COLO668 (cell line): ENCODE data around the gene PPIE.

Source experiments
- DNase-seq: peaks from one replicate; lab custom pipeline; 2025; ENCODE audit not compliant: unreplicated experiment; lab: John Stamatoyannopoulos, UW

The PPIE gene

DNA sequence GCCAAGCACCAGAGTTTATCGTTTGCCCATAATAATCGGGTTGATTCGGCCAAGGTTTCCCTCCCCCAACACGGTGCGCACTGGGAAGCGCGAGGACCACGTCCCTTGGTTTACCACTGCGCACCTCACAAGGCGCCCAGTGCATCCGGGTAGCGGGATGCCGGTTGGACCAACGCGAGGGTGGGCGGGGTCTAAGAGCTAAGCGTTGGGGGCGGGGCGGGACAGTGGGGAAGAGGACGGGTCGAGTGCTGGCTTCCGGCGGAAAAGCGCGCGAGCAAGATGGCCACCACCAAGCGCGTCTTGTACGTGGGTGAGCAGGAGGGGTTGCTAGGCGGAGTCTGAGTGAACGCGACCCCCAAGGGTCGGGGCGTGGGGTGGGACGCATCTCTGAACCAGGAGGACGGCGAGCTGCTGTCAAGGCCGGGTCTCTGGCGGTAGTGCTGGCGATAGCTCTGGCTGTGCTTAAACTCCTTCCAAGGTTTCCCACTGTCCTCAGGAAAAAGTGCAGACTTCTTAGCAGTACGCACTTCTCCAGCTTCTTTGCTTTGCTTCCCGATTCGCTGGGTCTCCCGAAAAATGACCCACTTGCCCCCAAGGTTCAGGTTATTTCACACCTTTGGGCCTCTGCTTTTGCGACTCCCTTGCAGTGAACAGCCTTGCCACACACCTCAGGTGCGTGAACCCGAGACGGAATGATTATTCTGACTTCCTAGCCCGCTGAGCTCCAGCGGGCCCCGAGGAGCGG, at the start of gene PPIE:
TSS of gene PPIE (plus strand) at position 261 of the 745 bp plus-strand sequence. CDS start at position 280, 19 bp downstream.
- DNase-seq, result peak; percentile 99

DNA sequence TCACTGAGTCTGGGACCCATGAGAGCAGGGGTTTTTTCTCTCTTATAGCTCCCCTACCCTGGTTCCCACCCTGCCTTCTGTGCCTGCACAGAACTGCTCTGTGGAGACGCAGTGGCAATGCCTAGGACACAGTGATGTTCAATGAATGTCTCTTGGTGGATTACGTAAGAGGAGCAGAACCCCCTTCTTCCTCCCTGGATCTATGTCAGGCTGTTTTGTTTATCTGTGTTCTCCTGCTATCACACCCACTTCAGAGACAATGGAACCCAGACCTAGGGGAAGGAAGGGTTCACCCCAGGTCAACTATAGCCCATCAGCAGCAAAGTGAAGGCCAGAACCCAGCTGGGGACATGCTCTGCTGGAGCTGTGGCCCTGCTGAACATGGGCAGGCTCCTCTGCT, 49.5 kb upstream of the PPIE start:
- DNase-seq, result no peak

DNA sequence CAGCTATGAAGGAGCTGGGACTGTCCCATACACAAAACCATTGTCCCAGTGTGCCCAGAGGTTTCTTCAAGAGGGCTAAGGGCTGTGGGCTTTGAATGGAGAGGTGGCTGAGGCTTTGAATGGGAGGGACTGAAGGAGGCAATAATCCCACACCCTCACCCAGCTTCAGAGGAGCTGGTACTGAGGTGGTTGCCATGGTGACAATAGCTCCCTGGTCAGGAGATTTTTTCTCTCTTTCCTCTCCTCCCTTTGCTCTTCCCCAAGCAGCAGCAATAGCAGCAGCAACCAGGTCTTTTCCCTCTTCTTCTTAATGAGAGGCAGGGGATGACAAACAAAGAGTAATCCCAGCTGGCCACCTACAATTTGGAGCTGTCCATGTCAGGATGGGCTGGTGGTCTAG, 49.0 kb upstream of the PPIE start:
- DNase-seq, result peak; percentile 99

DNA sequence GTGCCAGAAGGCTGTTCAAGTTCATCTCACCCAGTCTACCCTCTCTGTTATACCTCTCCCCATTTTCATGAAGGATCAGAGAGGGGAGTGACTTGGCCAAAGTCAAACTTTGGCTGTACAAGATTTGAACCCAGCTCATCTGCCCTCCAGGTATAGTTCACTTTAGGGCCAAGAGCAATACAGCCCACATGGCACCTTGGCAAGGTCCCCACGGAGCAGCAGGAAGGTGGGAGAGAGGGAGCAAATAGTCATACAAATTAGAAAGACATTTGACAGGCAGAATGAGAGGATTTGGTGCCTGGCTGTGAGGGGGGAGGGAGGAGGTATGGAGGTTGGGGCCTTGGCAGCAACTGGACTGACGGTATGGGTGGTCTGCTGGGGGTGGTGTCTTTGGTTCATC, 48.5 kb upstream of the PPIE start:
- no peak for DNase-seq

DNA sequence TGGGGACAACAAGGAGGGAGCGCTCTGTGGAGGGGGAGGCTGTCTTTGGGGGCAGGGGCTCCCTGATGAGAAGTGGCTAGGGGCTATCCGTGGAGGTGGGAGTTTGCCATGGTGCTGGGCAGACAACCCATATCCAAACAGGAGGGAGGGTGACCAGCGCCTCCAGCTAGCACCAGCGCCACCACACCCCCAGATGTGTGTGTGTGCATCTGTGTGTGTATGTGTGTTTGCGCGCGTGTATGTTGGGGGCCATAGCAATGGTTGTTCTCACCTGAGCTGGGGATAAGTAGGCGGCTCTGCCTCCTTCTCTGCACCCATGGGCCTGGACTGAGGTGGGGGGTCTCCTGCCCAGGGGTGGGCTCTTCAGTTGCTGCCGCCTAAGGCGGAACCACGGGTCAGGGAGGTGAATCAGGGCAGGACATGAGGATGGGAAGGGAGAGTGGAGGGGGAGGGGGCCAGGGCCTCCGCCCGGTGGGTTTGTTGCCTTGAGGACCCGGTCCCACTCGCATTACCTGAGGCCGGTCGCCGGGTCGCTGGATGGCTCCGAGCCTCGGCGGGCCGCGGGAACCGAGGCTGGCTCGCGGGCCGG, 47.8 kb upstream of the PPIE start:
- no peak for DNase-seq

DNA sequence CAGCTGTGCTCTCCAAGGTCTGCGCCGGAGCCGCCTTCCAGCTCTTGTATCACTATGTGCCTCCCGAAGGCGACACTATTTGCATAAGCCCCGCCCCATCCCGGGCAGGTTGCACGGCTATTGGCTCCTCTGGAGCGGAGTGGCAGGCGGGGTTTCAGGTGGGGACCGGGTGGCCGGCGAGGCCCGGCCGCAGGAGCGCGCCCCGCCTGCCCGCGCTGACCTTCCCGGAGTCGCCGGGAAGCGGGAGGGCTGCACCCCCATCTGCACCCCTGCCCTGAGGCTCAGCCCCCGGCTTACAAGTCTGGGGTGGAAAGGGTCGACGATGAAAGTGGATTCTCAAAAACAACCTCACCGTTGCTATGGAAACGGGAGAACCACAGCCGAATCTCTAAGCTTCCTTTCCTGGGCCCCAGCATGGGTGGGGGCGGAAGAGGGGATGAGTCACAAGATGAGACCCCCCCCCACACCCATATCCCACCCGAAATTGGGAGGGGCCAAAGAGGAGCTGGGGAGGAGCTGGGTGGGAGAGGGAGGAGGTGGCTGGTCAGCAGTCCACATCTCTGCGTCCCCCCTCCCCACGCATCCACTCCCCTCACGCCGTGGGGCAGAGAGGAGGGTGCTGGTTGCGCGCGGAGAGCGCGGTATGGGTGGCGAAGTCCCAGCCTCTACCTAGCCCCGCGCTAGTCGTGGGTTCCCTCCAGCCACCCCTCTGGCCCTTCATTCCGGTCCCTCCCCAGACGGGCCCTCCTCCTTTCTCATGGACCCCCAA, 47.1 kb upstream of the PPIE start, which contains the start of gene HPCAL4:
TSS of gene HPCAL4 (minus strand) at position 51 of the 769 bp plus-strand sequence. CDS start 6,830 bp downstream, outside the sequence.
- peak; percentile 100 for DNase-seq

DNA sequence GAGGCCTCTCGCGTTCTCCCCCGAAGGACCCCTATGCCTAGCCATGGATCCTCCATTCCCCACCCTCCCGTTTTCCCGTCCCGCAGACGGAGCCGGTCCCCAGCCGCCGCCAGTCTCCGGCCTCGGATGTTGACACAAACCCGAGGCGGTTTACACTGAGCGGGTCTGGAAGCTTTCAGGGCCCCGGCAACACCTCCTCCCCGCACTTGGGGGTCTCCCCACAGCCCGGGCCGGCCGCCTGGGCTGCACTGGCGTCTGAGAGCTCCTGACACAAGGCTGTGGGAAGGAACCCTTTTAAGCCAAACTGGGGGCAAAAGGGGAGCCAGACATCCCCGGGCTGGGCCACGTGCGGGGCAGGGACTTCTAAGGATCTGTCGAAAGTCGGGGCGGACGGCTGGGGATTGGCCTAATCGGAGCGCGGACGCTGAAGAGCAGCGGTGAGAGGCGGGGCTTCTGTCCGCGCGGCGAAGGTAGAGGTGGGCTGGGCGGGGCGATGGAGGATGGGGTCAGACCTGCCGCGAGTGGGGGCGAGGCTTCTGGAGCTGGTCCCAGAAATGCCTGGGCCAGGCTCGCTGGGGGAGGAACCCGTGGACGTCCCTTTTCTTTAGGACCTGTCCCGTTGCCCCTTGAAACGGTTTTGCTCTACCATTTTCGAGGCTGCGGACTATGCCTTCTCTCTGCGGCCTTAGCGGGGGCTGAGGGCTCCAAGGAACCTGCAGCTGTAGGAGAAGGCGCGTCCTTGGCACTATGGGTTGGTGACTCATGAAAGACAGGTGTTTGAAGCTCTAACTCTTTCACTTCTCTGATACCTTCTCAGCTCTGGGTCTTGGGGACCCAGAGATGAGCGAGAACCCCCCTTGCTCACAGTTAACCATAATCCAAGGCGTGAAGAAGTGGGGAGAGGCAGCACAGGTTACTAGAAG, 46.3 kb upstream of the PPIE start:
- no peak for DNase-seq

DNA sequence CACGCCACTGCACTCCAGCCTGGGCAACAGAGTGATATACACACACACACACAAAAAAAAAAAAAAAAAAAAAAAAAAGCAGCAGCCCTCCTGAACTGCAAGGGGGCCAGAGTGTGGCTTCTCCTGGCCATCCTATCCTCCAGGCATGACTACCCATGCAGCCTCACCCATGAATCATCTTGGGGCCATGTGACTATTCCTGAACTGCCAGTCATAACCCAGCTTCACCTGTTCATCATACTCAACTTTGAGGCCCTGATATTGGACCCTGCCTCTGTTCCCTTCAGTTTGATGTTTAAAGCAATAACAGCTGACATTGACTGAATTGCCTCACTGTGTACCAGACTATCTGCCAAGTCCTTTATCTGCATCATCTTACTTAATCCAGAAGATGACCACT, 44.7 kb upstream of the PPIE start:
- no peak for DNase-seq

DNA sequence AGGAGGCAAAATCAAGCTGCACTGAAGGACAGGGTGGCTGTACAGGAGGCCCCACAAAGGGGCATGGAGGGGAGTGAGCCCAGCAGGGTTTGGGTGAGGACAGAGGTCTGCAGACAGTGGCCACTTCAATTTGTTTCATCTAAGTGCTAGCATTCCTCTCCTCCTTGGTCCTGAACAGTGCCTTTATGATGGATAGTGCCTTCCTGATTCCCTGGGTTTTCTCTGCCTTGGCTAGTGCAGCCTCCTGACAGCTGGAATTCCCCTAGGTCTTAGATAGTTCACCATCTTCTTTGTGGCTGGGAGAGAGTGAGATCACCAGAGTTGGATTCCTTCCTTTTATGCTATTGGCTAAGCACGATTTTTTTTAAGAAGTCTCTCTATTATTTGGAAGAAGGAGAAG, 43.7 kb upstream of the PPIE start:
- DNase-seq, result no peak

DNA sequence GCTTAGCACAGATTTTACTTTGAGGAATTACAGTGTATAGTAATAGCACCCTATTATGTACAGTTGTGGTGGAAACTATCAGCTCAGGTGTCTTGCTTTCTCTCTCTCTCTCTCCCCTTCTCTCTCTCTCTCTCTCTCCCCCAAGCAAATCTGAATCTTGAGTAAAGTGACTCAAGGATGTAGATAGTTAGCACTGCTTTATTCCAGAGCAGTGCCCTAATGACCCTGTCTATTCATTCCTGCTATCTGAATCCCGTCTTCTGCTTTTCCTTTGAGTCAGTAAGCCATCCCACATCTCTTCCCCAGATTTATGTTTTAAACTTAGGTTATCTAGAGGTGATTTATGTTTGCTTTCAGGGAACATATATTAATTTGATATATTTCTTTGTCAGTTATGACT, 42.2 kb upstream of the PPIE start:
- DNase-seq, result no peak

DNA sequence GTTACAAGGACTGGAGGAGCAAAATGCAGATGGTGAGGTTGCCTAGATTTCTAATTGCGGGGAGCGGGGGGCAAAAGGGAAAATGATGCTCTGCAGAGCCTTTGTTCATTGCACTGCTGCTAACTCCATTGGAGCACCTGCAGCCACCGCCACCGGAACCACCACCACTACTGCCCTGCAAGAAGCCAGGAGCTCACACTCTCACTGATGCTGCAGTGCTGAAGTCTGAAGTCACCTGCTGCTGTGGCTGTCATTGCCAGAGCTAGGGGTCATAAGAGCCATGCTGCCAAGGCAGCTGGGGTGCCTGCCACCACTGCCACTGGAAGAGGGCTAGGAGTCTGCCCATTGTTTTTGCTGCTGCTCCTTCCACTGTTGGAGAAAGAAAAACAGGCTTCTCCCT, 40.1 kb upstream of the PPIE start:
- no peak for DNase-seq

DNA sequence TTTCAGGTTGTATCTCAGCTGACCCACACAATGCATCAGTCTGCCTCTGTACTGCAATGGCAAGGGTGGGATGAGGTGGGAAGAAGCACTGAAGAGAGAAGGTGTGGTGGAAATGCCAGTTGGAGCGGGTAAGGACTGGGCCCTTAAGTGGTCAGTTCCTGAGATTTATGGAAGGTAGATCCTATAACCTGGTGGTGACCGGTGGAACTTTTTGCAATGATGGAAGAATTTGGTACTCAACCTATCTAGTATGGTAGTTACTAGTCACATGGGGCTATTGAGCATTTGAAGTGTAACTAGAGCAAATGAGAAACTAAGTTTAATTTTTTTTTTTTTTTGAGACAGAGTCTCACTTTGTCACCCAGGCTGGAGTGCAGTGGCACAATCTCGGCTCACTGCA, 39.3 kb upstream of the PPIE start:
- DNase-seq, result no peak

DNA sequence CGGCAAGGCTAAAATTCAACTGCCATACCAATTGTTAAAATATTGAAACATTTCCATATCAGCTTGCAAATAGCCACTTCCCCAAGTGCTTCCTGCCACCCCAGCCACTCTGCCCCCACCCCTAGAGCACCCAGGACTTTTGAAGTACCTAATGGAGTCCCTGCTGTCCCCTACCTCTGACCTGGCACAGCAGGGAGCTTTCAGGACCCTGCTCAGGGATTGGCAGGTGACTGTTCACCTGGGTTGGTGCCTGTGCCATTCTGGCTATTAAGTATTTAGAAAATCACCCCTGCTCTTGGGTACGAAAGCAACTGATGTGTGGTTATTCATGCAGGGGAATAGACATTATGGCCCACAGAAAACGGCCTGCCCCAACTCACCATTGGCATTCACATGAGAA, 38.3 kb upstream of the PPIE start:
- no peak for DNase-seq

DNA sequence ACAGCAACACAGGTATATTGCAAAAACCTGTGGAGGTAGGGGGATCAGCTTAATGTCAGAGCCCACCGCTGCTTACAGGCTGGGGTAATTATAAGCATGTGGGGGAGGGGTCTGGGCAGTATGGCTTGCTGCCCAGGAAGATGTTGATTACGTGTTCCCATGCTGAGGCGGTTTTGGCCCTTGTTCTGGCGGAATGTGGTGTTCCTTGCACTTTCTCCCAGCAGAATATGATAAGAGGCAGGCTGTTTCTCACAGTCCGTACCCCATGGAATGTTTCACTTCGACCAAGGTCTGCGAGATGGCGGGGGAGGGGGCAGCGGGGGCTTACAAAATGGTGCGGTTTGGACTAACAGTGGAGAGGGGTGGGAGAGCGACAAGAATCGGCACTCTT, 37.6 kb upstream of the PPIE start:
- DNase-seq, result no peak

DNA sequence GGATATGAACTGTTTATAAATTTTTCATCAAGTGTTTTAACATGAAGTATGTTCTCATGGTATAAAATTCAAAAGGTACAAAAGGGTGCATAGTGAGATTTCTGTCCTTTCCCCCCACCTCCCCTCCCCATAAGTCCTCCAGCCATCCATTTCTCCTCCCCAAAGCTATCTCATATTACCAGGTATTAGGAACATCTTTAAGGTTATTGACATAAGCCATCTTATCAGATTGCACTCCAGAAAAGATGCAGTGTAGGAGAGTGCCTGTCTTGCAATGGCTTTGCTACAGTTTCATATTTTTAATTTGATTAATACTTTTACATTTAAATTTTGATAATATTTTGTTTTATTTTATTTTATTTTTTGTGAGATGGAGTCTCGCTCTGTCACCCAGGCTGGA, 33.9 kb upstream of the PPIE start:
- no peak for DNase-seq

DNA sequence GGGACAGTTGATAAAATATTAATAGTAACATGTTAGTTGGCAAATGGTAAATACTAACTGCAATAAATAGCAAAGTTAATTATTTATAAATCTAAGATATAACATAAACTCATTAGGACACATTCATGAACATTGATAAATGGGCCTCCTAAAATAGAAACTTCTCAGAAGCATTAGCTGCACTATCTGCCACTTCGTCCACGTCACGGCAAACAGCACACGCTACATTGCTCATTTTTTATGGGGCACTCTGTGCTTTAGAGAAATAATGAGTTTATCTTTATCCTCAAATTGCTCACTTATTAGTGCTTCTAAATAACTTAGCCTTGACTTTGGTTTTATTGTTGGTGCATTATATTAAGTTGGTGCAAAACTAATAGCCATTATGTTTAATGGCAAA, 31.2 kb upstream of the PPIE start:
- no peak for DNase-seq

DNA sequence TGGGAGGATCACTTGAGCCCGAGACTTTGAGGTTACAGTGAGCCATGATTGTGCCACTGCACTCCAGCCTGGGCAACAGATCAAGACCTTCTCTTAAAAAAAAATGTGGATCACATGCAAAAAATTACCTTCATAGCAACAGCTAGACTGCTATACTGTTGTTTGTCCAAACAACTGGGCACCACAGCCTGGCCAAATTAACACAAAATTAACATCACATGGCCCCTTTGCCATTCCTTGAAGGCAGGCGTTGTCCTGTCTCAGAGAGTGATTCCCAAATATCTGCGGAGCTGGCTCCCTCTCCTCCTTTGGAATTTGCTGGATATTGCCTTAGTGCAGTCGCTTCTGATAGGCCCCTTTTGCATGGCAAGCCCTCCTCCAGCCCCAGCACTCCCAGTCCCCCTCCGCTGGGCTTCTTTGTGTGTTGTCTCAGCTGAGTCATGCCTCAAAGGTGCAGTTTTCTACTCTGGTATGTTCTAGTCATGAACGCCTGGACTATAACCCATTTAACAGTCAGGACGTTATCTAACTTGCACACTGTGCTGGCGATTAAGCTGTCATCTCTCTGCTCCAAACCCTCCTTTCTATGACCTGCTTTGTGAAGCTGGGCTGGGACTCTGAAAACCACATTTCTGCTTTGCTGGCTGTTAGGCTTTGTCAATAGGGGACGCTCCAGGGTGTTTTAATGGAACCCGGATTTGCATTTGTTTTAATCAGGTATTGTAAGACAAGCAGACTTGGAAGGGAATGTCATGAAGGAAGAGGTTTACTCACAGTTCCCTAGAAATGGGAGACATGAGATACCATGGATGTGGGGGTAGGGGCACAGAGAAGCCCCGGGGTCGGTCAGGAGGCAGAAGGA, 27.3 kb upstream of the PPIE start:
- no peak for DNase-seq

DNA sequence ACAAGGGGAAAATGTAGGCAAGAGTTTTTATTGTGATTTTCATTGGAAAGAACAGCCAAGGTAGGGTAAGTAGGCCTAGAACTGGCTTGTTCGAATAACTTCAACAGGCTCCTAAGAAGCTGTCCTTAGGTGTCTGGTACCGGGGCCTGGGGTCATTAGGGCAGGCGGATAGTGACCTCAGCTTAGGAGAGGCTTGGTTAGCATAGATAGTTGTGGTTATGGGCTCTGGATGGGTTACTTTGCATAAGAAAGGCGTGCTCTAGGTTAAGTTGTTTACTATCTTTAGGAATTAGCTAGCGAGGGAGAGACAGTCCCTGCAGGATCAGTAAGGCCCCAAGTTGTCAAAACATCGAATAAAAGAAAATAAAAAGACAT, 26.7 kb upstream of the PPIE start:
- DNase-seq, result no peak

DNA sequence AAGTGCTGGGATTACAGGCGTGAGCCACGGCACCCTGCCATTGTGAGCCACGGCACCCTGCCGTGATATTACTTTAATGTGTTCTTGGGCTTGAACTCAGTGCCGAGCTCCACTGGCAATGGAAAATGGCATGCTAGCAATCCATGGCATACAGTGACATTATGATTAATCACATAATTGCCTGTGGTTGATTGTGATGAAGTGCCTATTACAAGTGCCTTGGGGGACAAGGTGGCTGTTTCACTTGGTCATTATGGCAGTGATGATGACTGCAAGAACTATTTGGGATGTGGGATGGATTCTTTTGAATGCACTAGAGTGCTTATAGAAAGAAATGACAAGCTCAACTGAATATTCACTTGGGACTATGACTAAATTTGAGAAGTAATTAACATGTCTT, 25.1 kb upstream of the PPIE start:
- no peak for DNase-seq

DNA sequence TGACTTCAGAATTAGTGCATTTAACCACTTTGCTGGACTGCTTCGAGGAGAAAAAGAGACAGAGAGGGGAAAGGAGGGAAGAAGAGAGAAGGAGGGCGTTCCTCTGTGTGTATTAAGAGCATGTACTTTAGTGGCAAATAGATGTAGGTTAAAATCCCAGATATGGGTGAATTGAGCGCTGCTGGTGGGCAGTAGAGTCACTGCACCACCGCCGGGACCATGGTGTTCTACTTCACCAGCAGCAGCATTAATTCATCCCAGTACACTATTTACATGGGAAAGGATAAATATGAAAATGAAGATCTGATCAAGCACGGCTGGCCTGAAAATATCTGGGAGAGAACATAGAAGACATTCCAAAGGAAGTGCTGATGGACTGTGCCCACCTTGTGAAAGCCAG, 20.9 kb upstream of the PPIE start:
- DNase-seq, result no peak
